Cardiac fibroblast (primary cell): Measurements from ENCODE around the gene CD24.
"Not testable (repeated sequence)": the region's sequence is repeated elsewhere in the genome, so short reads cannot be mapped to it uniquely, and the experiment has no call there.

ENCODE experiments used
- DNase-seq, 2 donors: peaks; one replicate each; pipeline versions ENCODE4 v3.0.0 to v3.0.0-alpha.2; 2010; ENCODE audit warnings: low read depth in 2 of 2
- H3K4me3 ChIP-seq, 2 donors: replicated peaks in 1 of 2; 1 replicate in 1 of 2; 2 replicates in 1 of 2; pipeline ENCODE4 v1.5.1; 2011; ENCODE audit warnings: low read depth in 2 of 2, low read length in 2 of 2, mild to moderate bottlenecking in 2 of 2, moderate library complexity in 1 of 2
- CTCF ChIP-seq: IDR thresholded peaks from one replicate; pipeline ENCODE4 v1.5.1; 2011; ENCODE audit warnings: low read depth, mild to moderate bottlenecking, low read length, inconsistent platforms

Gene CD24, protein sequence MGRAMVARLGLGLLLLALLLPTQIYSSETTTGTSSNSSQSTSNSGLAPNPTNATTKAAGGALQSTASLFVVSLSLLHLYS

DNA sequence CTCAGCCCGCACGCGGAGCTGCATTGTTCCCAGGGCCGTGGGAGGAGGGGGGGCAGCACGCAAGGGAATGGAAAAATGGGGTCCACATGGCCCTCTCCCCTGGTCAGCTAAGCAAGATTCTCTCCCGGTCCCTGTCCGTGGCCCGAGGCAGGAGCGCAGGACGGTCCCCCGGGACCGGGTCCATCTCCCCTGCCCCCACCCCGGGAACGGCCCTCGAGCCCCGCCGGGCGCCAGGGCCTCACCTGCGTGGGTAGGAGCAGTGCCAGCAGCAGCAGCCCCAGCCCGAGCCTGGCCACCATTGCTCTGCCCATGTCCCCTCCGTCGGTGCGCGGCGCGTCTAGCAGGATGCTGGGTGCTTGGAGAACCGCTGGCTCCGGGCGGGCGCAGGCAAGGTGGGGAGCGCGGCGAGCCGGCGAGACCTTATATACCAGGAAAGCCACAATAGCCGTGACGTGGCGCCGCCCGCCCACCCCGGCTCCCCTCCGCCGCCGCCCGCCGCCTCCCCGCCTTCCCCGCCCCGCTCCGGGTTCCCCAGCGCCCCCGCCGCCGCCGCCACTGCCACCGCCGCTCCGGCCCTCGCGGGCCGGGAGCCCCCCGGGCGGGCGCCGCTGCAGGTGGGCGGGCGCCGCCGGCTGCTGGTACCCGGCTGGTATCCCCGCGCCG is at the start of gene CD24:
Gene CD24, minus strand, starts transcription at position 394 of the 663 bp plus-strand sequence. Its CDS starts 83 bp downstream, at position 311.
- peak within 1 kb of the TSS; percentile 48 to 50 for H3K4me3 ChIP-seq
- DNase-seq = no peak
- no peak for TF ChIP-seq CTCF

GRCh38 chr6:107021446-107022185 is 47.1 kb upstream of the CD24 start:
- no peak for DNase-seq
- no peak for TF ChIP-seq CTCF
- H3K4me3 ChIP-seq = no peak overlapping the region

DNA sequence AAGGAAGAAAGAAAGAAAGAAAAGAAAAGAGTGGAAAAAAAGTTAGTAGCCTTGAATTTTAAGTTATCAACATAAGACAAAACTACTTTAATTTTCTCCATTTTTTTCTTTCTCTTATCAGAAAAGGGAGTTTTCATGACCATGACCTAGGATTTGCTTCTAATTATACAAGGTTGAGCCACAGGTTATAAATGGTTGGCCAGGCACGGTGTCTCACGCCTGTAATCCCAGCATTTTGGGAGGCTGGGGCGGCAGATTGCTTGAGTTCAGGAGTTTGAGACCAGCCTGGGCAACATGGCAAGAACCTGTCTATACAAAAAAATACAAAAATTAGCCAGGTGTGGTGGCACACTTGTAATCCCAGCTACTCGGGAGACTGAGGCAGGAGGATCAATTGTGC is 45.7 kb upstream of the CD24 start:
- DNase-seq = no peak
- no peak overlapping the region for H3K4me3 ChIP-seq
- TF ChIP-seq CTCF = no peak

GRCh38 chr6:107019628-107020027 is 45.1 kb upstream of the CD24 start:
- H3K4me3 ChIP-seq, DNase-seq: not testable (repeated sequence)

DNA sequence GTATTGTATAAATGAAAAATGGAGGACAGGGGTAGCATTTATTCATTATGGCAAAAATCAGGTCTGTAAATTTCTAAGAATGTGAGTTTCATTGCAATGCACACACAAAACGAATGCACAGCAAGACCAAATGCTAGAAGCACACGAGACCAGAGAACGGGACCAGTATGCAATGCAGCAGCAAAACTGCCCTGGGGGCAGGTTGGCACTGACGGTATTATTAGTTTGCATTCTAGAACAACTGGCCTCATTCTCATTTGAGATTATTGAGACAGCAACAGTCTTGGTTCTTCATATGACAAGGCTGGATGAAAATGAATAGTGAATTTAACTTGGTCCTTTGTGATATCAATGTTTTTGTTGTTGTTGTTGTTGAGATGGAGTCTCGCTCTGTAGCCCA is 44.5 kb upstream of the CD24 start:
- H3K4me3 ChIP-seq = no peak overlapping the region
- no peak for DNase-seq
- no peak for TF ChIP-seq CTCF

DNA sequence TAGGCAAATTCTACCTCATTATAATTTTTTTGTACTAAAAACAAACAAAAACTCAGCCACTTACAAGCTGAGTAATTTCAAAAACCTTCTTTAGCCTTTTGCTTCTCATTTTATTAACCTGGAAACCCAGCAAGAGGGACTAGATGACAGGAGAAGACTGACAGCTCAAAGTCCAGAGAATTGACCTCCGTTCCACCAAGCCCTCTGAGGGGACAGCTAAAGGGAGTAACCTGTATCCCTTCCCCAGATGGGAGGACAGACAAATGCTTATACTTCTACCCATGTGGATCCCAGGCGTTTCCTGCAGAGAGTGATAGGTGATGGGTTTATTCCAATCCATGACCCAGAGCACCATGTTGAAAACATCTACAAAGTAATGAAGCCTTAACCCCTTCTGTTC is 35.0 kb upstream of the CD24 start:
- TF ChIP-seq CTCF = no peak

GRCh38 chr6:106997392-106998158 is 23.0 kb upstream of the CD24 start:
- no peak overlapping the region for H3K4me3 ChIP-seq
- TF ChIP-seq CTCF = peak; percentile 96

More for the DNA sequence above, 35.0 kb upstream of the CD24 start:
- no peak for DNase-seq
- H3K4me3 ChIP-seq = no peak overlapping the region

More at GRCh38 chr6:106997392-106998158, 23.0 kb upstream of the CD24 start:
- DNase-seq = peak; percentile 65 to 66
